Measurements from ENCODE around the gene OSBPL9. TPM values are rescaled to one million over a fixed set of nuclear protein-coding genes. Genes with fewer than 3 reads are reported as not detected.
A peak's percentile ranks its signal among the peaks of the same experiment; 100 is the strongest.

OSBPL9 gene
- total and polyA plus RNA-seq, 8 donors, result 63.1 to 139 (median 114) TPM

DNA sequence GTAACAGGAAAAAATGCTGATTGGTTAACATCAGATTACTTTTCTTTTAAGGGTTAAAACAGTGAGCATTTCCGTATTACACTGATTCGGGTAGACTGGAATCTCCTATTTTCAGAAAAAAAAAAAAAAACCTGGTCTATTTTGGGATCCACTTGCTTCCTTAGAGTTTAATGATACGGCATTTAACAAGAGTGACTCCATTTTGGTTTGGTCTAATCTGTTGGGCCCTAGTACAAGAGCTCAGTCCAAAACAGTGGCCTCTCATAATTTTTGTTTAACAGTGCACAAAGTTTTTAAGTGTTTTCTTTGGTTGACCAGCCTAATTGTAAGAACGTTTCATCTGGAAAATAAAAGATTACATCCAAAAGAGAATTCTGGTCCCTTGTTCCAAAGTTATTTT is 141.4 kb downstream of the OSBPL9 start:
- DNase-seq (no peak), ATAC-seq (no peak)
- no peaks in the 10 kb centered on the region for H3K27me3 ChIP-seq
- peaks cover 0 to 13% of the 10 kb centered on the region in 2 donors for H3K36me3 ChIP-seq
- no peaks in the 10 kb centered on the region for H3K4me1 ChIP-seq
- no peak overlapping the region for H3K27ac ChIP-seq
- no peaks in the 10 kb centered on the region for H3K9me3 ChIP-seq
- no peak overlapping the region for H3K4me3 ChIP-seq
- intact Hi-C loops (cut with DNase I), result no loop called here
- TF ChIP-seq, protein P1, sequence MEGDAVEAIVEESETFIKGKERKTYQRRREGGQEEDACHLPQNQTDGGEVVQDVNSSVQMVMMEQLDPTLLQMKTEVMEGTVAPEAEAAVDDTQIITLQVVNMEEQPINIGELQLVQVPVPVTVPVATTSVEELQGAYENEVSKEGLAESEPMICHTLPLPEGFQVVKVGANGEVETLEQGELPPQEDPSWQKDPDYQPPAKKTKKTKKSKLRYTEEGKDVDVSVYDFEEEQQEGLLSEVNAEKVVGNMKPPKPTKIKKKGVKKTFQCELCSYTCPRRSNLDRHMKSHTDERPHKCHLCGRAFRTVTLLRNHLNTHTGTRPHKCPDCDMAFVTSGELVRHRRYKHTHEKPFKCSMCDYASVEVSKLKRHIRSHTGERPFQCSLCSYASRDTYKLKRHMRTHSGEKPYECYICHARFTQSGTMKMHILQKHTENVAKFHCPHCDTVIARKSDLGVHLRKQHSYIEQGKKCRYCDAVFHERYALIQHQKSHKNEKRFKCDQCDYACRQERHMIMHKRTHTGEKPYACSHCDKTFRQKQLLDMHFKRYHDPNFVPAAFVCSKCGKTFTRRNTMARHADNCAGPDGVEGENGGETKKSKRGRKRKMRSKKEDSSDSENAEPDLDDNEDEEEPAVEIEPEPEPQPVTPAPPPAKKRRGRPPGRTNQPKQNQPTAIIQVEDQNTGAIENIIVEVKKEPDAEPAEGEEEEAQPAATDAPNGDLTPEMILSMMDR (IDR thresholded peaks at IDR 0.05), result no peak

DNA sequence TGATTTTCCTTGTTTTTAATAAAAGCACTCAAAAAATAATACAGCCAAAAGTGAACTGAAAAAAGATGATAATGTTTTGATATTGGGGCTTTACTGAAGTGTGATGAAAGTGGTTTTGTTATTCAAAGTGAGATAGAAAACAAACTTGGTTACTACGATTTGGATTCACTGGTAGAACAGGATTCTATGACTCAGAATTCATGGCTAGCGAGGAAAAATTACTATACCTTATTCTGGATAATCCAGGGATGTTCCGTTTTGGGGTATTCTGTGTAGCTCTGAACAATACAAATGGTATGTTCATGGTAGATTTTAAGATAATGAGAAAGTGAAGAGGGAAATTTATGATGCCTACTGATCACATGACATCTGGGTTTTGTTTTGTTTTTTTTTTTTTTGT is 144.0 kb downstream of the OSBPL9 start:
- H3K4me1 ChIP-seq, result no peaks in the 10 kb centered on the region
- no peak for ATAC-seq
- intact Hi-C loops (cut with DNase I), result no loop called here
- DNase-seq, result no peak
- H3K27ac ChIP-seq, result no peak overlapping the region
- TF ChIP-seq, protein P1 (IDR thresholded peaks at IDR 0.05), result no peak
- peaks cover 0 to 25% of the 10 kb centered on the region in 2 donors for H3K36me3 ChIP-seq
- no peaks in the 10 kb centered on the region for H3K9me3 ChIP-seq
- no peak overlapping the region for H3K4me3 ChIP-seq
- no peaks in the 10 kb centered on the region for H3K27me3 ChIP-seq

DNA sequence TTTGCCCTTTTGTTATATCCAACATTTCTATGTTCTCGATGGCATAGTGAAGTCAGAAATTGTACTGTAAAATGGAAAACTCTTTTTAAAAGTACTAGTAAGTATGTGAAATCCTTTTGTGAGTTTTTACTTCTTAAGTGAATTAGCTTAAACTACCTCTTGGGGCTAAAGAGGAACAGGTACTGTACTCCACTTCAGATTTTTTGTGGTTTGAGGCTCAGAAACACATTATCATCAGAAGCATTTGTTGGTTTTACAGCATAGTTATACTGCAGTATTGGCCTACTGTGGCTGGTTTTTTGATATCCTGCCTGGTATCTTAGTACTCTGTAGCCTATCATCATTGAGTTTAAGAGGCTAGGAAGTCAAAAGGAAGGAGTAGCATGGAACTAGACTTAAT is 144.5 kb downstream of the OSBPL9 start:
- DNase-seq, result no peak
- intact Hi-C loops (cut with DNase I), result no loop called here

DNA sequence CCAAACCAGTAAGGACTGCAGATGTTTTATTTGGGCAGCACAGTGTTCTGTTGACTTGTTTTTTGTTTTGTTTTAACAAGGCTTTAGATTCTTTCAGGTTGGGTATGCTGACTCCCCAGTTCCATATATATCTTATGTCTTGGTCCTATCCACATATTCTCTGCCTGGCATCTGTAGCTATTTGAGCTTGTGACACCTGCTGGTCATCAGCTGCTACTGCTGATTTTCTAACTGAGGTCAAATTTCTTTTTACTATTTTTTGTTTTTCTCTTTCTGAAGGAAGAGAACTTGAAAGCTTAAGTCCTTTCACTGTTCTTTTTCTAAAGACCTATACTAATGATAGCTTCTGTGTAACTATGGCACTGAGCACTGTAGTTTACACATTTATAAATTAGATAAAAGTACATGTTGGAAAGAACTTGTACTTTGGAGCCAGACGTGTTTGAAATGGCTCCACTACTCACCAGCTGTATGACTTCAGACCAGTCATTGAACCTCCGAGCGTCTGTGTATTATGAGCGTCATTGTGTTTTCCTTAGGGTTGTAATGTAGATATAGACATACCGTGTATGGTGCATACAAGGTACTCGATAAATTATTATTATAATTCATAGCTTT is 152.2 kb downstream of the OSBPL9 start:
- Histone ChIP-seq H3K27ac (no peak overlapping the region), H3K4me1 (no peaks in the 10 kb centered on the region), H3K27me3 (no peaks in the 10 kb centered on the region), H3K36me3 (peaks cover 0 to 71% of the 10 kb centered on the region in 2 donors), H3K4me3 (no peak overlapping the region), H3K9me3 (no peaks in the 10 kb centered on the region)
- peak; percentile 95 for ATAC-seq
- TF ChIP-seq, protein P1 (IDR thresholded peaks at IDR 0.05), result peak; percentile 58 to 66
- peak in 2 of 4 donors; percentile 24 to 61 for DNase-seq
- intact Hi-C loops (cut with DNase I), result no loop called here

More for the DNA sequence above, 144.5 kb downstream of the OSBPL9 start:
- H3K4me3 ChIP-seq, result no peak overlapping the region
- no peaks in the 10 kb centered on the region for H3K4me1 ChIP-seq
- no peak overlapping the region for H3K27ac ChIP-seq
- TF ChIP-seq, protein P1 (IDR thresholded peaks at IDR 0.05), result no peak
- no peaks in the 10 kb centered on the region for H3K9me3 ChIP-seq
- no peak for ATAC-seq
- H3K27me3 ChIP-seq, result no peaks in the 10 kb centered on the region
- H3K36me3 ChIP-seq, result peaks cover 0 to 30% of the 10 kb centered on the region in 2 donors

DNA sequence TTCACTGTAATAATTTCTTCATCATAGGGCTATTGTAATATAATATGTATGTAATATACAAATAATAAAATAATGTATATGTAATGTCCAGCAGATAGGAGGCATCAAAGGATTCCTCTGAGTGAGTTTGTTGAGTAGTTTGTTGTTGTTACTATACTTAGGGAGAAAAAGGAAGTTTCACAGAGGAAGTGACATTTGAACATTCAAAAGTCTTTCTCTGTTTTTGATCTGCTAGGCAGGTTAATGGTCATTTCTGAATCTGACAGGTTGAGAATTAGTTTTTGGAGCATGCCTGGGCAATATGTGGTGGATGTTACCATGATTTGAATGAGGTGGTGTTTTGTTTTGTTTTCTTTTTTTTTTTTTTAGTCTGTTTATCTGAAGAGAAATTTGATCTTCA is 159.5 kb downstream of the OSBPL9 start:
- no peaks in the 10 kb centered on the region for H3K27me3 ChIP-seq
- intact Hi-C loops (cut with DNase I), result loop anchor here in 1 of 2 donors (10.0 kb wide), 1 partner anchor 142 kb away; no protein-coding TSS in a partner anchor
- ATAC-seq, result no peak
- H3K4me3 ChIP-seq, result no peak overlapping the region
- H3K27ac ChIP-seq, result peak overlapping the region in 1 of 2 donors; percentile 10
- TF ChIP-seq, protein P1 (IDR thresholded peaks at IDR 0.05), result no peak
- peaks cover 0 to 5% of the 10 kb centered on the region in 2 donors for H3K4me1 ChIP-seq
- H3K9me3 ChIP-seq, result no peaks in the 10 kb centered on the region
- H3K36me3 ChIP-seq, result peaks cover 0 to 53% of the 10 kb centered on the region in 2 donors
- no peak for DNase-seq
